GM12891 (cell line): ENCODE measurements around the gene METTL22.

Source experiments
- PAX5 ChIP-seq: IDR thresholded peaks from 2 replicates; pipeline ENCODE4 v1.6.1; 2011; ENCODE audit warnings: low read length, moderate library complexity, mild to moderate bottlenecking; ENCODE audit not compliant: insufficient read depth, severe bottlenecking
- POLR2A ChIP-seq: IDR thresholded peaks from 2 replicates; pipeline ENCODE4 v1.6.1; 2011; ENCODE audit warnings: low read depth, low read length, control low read depth
- POLR2AphosphoS5 ChIP-seq: IDR thresholded peaks from 2 replicates; pipeline ENCODE4 v1.6.1; 2011; ENCODE audit warnings: low read depth, low read length, control low read depth
- SPI1 ChIP-seq: IDR thresholded peaks from 2 replicates; pipeline ENCODE4 v1.6.1; 2011; ENCODE audit warnings: low read depth, low read length, control low read depth
- TAF1 ChIP-seq: IDR thresholded peaks from 2 replicates; pipeline ENCODE4 v1.6.1; 2011; ENCODE audit warnings: low read depth, low read length, control low read depth

- TF ChIP-seq POLR2AphosphoS5 = no peak
- TF ChIP-seq POLR2A = no peak
- no peak for TF ChIP-seq TAF1
- no peak for TF ChIP-seq PAX5
- TF ChIP-seq SPI1 = no peak
Measured at GRCh38 chr16:8641671-8642070, 20.2 kb downstream of the METTL22 start.
